Vagina (tissue), 2 donors: ENCODE data around the gene RNPC3.

ENCODE experiments used
- CTCF ChIP-seq, 3 experiments: fragments of 450-650 bp in 2 of 3; fragments of 200-600 bp in 1 of 3; sonication (generic) in 1 of 3; IDR thresholded peaks; one replicate each; pipeline ENCODE4 v1.5.1; 2017 to 2019; ENCODE audit warnings: antibody characterized with exemption in 3 of 3, mild to moderate bottlenecking in 2 of 3, moderate library complexity in 2 of 3
- POLR2A ChIP-seq, 2 donors: fragments of 450-650 bp; IDR thresholded peaks; one replicate each; pipeline ENCODE4 v1.6.1; 2017; ENCODE audit warnings: antibody characterized with exemption in 2 of 2, mild to moderate bottlenecking in 2 of 2, moderate library complexity in 2 of 2

DNA sequence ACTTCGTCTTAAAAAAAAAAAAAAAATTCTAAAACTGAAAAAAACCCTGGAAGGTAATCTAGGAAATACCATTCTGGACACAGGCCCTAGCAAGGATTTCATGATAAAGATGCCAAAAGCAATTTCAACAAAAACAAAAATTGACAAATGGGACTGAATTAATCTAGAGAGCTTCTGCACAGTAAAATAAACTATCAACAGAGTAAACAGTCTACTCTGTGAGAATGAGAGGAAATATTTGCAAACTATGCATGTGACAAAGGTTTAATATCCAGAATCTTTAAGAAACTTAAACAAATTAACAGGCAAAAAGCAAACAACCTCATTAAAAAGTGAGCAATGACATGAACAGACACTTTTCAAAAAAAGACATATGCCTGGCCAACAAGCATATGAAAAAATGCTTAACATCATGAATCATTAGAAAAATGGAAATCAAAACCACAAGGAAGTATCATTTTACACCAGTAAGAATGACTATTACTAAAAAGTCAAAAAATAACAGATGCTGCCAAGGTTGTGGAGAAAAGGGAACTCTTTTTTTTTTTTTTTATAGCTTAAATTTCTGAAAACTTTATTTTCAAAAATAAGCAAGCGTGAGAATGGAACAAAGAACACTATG, 29.4 kb upstream of the RNPC3 start:
- no peak for TF ChIP-seq POLR2A (IDR thresholded peaks at IDR 0.05)
- no peak for TF ChIP-seq CTCF (IDR thresholded peaks at IDR 0.05)
